H1 (cell line): ENCODE data around the gene PPP2R3B. TPM values are rescaled to one million over a fixed set of nuclear protein-coding genes. Genes with fewer than 3 reads are reported as not detected.

Source experiments
- CBX5 ChIP-seq: fragments of 300-800, 300-1000 bp; sonication (generic); IDR thresholded peaks from 2 replicates; pipeline ENCODE4 v1.7.1; 2016; ENCODE audit warnings: antibody characterized with exemption, low read length, low read depth
- CHD2 ChIP-seq: IDR thresholded peaks from 2 replicates; pipeline ENCODE4 v1.6.1; 2012; ENCODE audit warnings: low read length, improper control_type of control experiment
- CHD7 ChIP-seq: fragments of 300-600 bp; sonication (generic); IDR thresholded peaks from 2 replicates; pipeline ENCODE4 v1.7.1; 2012; ENCODE audit warnings: low read length, moderate library complexity, mild to moderate bottlenecking, inconsistent platforms; ENCODE audit not compliant: insufficient replicate concordance
- HDAC2 ChIP-seq, 2 experiments: fragments of 300-600 bp in 1 of 2; sonication (generic) in 1 of 2; IDR thresholded peaks; 2 replicates each; pipeline ENCODE4 v1.6.1; 2011 to 2012; ENCODE audit warnings: low read depth in 2 of 2, low read length in 2 of 2, mild to moderate bottlenecking in 2 of 2, moderate library complexity in 2 of 2, borderline replicate concordance in 1 of 2, inconsistent platforms in 1 of 2
- KDM5A ChIP-seq: fragments of 200-600 bp; IDR thresholded peaks from 2 replicates; pipeline ENCODE4 v1.7.1; 2012; ENCODE audit warnings: mild to moderate bottlenecking, low read length, inconsistent platforms, mixed read lengths
- SIRT6 ChIP-seq: IDR thresholded peaks from one replicate; pipeline ENCODE4 v1.7.1; 2012; ENCODE audit warnings: low read length, inconsistent platforms
- SIX5 ChIP-seq: IDR thresholded peaks from 2 replicates; pipeline ENCODE4 v1.6.1; 2011; ENCODE audit warnings: mild to moderate bottlenecking, low read depth, low read length
- TAF1 ChIP-seq: IDR thresholded peaks from 2 replicates; pipeline ENCODE4 v1.6.1; 2011; ENCODE audit warnings: mild to moderate bottlenecking, low read depth, low read length
- polyA plus RNA-seq, 7 experiments: library from polyadenylated mRNA; depleted of rRNA in 3 of 7; stranded (reverse) in 5 of 7; unstranded in 2 of 7; fragments of >200 nt in 5 of 7; fragments of 200-250 nt in 2 of 7; gene quantifications; 1 replicate in 5 of 7; 2 replicates in 1 of 7; 4 replicates in 1 of 7; pipeline versions ENCODE4 v1.2.1 to v1.2.3, GENCODE V29; 2011 to 2013; ENCODE audit warnings: missing spikeins in 2 of 7, mixed read lengths in 2 of 7
- total RNA-seq: library from RNA; stranded (reverse); fragmentation: NEBNext Ultra II Directional; extraction: Animal tissue kit (Norgen Biotek cat#: 25700); gene quantifications from 2 replicates; pipeline ENCODE4 v1.2.1, GENCODE V29; 2021
- TF ChIP-seq, protein P1 (sequence below): IDR thresholded peaks from 2 replicates; pipeline ENCODE4 v1.6.1; 2011; ENCODE audit warnings: low read length, improper control_type of control experiment

Gene PPP2R3B
- total and polyA plus RNA-seq, 2 of the 8 experiments (the other 6 are each of a cell fraction or from before 2014, with no cell fraction given): 47.6 to 86.7 TPM

DNA sequence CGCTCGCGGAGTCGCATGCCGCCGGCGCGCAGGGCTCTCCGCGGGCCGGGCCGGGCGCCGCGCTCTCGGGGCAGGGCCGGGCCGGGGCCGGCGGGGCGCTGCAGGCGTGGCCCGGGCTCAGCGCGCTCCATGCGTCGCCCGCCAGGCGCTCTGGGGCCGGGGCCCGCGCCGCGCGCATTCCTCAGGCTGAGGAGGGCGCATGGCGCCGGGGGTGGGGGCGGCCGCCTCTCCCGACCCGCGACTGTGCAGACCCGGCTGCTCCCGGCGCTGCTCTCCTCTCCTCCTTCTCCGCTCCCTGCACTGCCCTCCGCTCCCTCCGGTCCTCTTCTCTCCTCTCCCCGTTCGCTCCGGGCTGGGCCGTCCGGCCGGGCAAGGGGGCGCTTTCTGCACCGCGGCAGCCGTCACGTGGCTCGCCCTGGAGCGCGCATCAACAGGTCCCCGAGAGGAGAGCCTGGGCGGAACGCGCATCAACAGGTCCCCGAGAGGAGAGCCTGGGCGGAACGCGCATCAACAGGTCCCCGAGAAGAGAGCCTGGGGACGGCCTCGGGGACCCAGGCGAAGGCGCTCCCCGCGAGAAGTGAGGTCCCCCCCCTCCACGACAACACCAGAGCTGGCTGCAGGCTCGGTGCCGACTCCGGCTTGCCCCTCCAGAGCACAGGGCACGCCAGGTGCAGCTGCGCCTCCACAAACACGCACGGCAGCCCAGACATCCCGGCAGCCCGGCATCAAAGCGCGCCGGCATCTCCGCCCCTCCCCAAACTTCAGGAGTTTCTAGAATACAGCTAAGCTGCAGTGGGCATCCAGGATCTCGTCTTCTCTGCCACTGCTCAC lies 12.9 kb downstream of the PPP2R3B start (continued):
- TF ChIP-seq CHD7: no peak
- TF ChIP-seq CBX5: no peak
- TF ChIP-seq, protein P1, sequence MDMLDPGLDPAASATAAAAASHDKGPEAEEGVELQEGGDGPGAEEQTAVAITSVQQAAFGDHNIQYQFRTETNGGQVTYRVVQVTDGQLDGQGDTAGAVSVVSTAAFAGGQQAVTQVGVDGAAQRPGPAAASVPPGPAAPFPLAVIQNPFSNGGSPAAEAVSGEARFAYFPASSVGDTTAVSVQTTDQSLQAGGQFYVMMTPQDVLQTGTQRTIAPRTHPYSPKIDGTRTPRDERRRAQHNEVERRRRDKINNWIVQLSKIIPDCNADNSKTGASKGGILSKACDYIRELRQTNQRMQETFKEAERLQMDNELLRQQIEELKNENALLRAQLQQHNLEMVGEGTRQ: peak; percentile 71
- no peak for TF ChIP-seq SIRT6
- 0 out of 4 replicates have a peak, but pooled peaks of 1 of the 2 experiments have one; percentile 26 for TF ChIP-seq HDAC2 (IDR thresholded peaks at IDR 0.05; ENCODE audit: borderline replicate concordance in 1 of 2, low read depth in 2 of 2, low read length in 2 of 2)
- peak; percentile 63; the same call in 1 of the 2 replicates for TF ChIP-seq TAF1
- TF ChIP-seq KDM5A: no peak
- no peak for TF ChIP-seq CHD2
- no peak for TF ChIP-seq SIX5
